KMS-11 (cell line): ENCODE data around the gene ANKS6.

ENCODE experiments used
- H2AFZ ChIP-seq: fragments of 200-600 bp; sonication (generic); 2 replicates; pipeline ENCODE4 v1.6.1; 2016; ENCODE audit warnings: antibody characterized with exemption, mixed run types, low read depth
- H3K27ac ChIP-seq: fragments of 200-600 bp; sonication (generic); 2 replicates; pipeline ENCODE4 v1.6.1; 2016; ENCODE audit warnings: mild to moderate bottlenecking, mixed run types
- H3K27me3 ChIP-seq: fragments of 200-600 bp; sonication (generic); 2 replicates; pipeline ENCODE4 v1.6.1; 2017; ENCODE audit warnings: mild to moderate bottlenecking, low read depth, mixed run types, moderate library complexity; ENCODE audit not compliant: insufficient read depth
- H3K36me3 ChIP-seq: fragments of 200-600 bp; sonication (generic); 2 replicates; pipeline ENCODE4 v1.6.1; 2017; ENCODE audit warnings: mild to moderate bottlenecking, mixed run types; ENCODE audit not compliant: insufficient read depth
- H3K4me1 ChIP-seq: fragments of 200-600 bp; sonication (generic); 2 replicates; pipeline ENCODE4 v1.6.1; 2016; ENCODE audit warnings: mild to moderate bottlenecking, low read depth, mixed run types; ENCODE audit not compliant: poor library complexity, severe bottlenecking
- H3K4me2 ChIP-seq: fragments of 200-600 bp; sonication (generic); 2 replicates; pipeline ENCODE4 v1.7.0; 2016; ENCODE audit warnings: mild to moderate bottlenecking, mixed run types
- H3K4me3 ChIP-seq: fragments of 200-600 bp; sonication (generic); IDR thresholded peaks from 2 replicates; pipeline ENCODE4 v1.6.1; 2017; ENCODE audit warnings: low read depth, low read length, mixed read lengths; ENCODE audit not compliant: insufficient read depth
- H3K79me2 ChIP-seq: fragments of 200-600 bp; sonication (generic); 2 replicates; pipeline ENCODE4 v1.6.1; 2016; ENCODE audit warnings: low read depth, mixed run types; ENCODE audit not compliant: insufficient read depth
- H3K9ac ChIP-seq: fragments of 200-600 bp; sonication (generic); 2 replicates; pipeline ENCODE4 v1.6.1; 2016; ENCODE audit warnings: mild to moderate bottlenecking, mixed run types
- H4K20me1 ChIP-seq: fragments of 200-600 bp; sonication (generic); 2 replicates; pipeline ENCODE4 v1.6.1; 2016; ENCODE audit warnings: mild to moderate bottlenecking, mixed run types; ENCODE audit not compliant: insufficient read depth
- CTCF ChIP-seq: fragments of 200-600 bp; sonication (generic); conservative IDR thresholded peaks from 2 replicates; pipeline ENCODE4 v1.6.1; 2017; ENCODE audit warnings: low read depth, mild to moderate bottlenecking, antibody characterized with exemption, low read length, moderate library complexity, mixed read lengths

Gene ANKS6

GRCh38 chr9:98763986-98764745 is 32.2 kb downstream of the ANKS6 start:
- no peak overlapping the region for H3K27ac ChIP-seq
- no peaks in the 10 kb centered on the region for H4K20me1 ChIP-seq
- no peak overlapping the region for H3K4me2 ChIP-seq
- H3K9ac ChIP-seq: no peak overlapping the region
- no peak overlapping the region for H3K4me3 ChIP-seq
- no peaks in the 10 kb centered on the region for H3K4me1 ChIP-seq
- H3K27me3 ChIP-seq: no peaks in the 10 kb centered on the region
- no peak overlapping the region for H2AFZ ChIP-seq
- H3K36me3 ChIP-seq: no peaks in the 10 kb centered on the region
- H3K79me2 ChIP-seq: no peaks in the 10 kb centered on the region
- no peak for TF ChIP-seq CTCF

- no peak overlapping the region for H2AFZ ChIP-seq
These were observed 36.1 kb downstream of the ANKS6 start for GRCh38 chr9:98760231-98760630.

GRCh38 chr9:98755006-98755618 is 41.2 kb downstream of the ANKS6 start:
- H3K4me2 ChIP-seq: no peak overlapping the region
- no peaks in the 10 kb centered on the region for H3K79me2 ChIP-seq
- no peak for TF ChIP-seq CTCF
- no peak overlapping the region for H3K9ac ChIP-seq
- H3K36me3 ChIP-seq: no peaks in the 10 kb centered on the region
- no peaks in the 10 kb centered on the region for H3K4me1 ChIP-seq
- H2AFZ ChIP-seq: no peak overlapping the region
- no peaks in the 10 kb centered on the region for H4K20me1 ChIP-seq
- no peak overlapping the region for H3K4me3 ChIP-seq
- H3K27ac ChIP-seq: no peak overlapping the region
- no peaks in the 10 kb centered on the region for H3K27me3 ChIP-seq

More at GRCh38 chr9:98760231-98760630, 36.1 kb downstream of the ANKS6 start:
- H4K20me1 ChIP-seq: no peaks in the 10 kb centered on the region
- H3K79me2 ChIP-seq: no peaks in the 10 kb centered on the region
- no peak overlapping the region for H3K4me2 ChIP-seq
- no peaks in the 10 kb centered on the region for H3K27me3 ChIP-seq
- no peak overlapping the region for H3K9ac ChIP-seq
- H3K36me3 ChIP-seq: no peaks in the 10 kb centered on the region
- H3K4me3 ChIP-seq: no peak overlapping the region
- H3K27ac ChIP-seq: no peak overlapping the region
- no peaks in the 10 kb centered on the region for H3K4me1 ChIP-seq
- no peak for TF ChIP-seq CTCF

GRCh38 chr9:98751210-98751609 is 45.1 kb downstream of the ANKS6 start:
- H4K20me1 ChIP-seq: no peaks in the 10 kb centered on the region
- H3K4me3 ChIP-seq: no peak overlapping the region
- no peaks in the 10 kb centered on the region for H3K79me2 ChIP-seq
- no peak overlapping the region for H2AFZ ChIP-seq
- no peak overlapping the region for H3K9ac ChIP-seq
- no peaks in the 10 kb centered on the region for H3K36me3 ChIP-seq
- H3K4me2 ChIP-seq: no peak overlapping the region
- H3K27me3 ChIP-seq: no peaks in the 10 kb centered on the region
- no peak for TF ChIP-seq CTCF
- no peak overlapping the region for H3K27ac ChIP-seq
- H3K4me1 ChIP-seq: no peaks in the 10 kb centered on the region
